Measurements from ENCODE around the gene URB1. TPM values are rescaled to one million over a fixed set of nuclear protein-coding genes. Genes with fewer than 3 reads are reported as not detected.
"Not testable (repeated sequence)": the region's sequence is repeated elsewhere in the genome, so short reads cannot be mapped to it uniquely, and the experiment has no call there.

Gene URB1
- polyA plus RNA-seq, 4 donors, result 10.2 to 13.8 (median 11.8) TPM

GRCh38 chr21:32372755-32373154 is 20.1 kb downstream of the URB1 start:
- no peak for DNase-seq (ENCODE audit: low read depth in 4 of 4, low spot score in 3 of 4)

GRCh38 chr21:32371913-32372314 is 20.9 kb downstream of the URB1 start:
- DNase-seq (ENCODE audit: low read depth in 4 of 4, low spot score in 3 of 4), result no peak

- no peak for DNase-seq (ENCODE audit: low read depth in 4 of 4, low spot score in 3 of 4)
These were observed 21.6 kb downstream of the URB1 start for GRCh38 chr21:32370998-32371766.

GRCh38 chr21:32368961-32369360 is 23.9 kb downstream of the URB1 start:
- not testable (repeated sequence) for DNase-seq (ENCODE audit: low read depth in 4 of 4, low spot score in 3 of 4)

- no peak for DNase-seq (ENCODE audit: low read depth in 4 of 4, low spot score in 3 of 4)
These were observed 24.4 kb downstream of the URB1 start for GRCh38 chr21:32368386-32368785.

GRCh38 chr21:32367158-32367557 is 25.7 kb downstream of the URB1 start:
- no peak for DNase-seq (ENCODE audit: low read depth in 4 of 4, low spot score in 3 of 4)

- no peak for DNase-seq (ENCODE audit: low read depth in 4 of 4, low spot score in 3 of 4)
These were observed 26.6 kb downstream of the URB1 start for GRCh38 chr21:32366191-32366590.

- DNase-seq (ENCODE audit: low read depth in 4 of 4, low spot score in 3 of 4), result no peak
These were observed 28.0 kb downstream of the URB1 start for GRCh38 chr21:32364796-32365195.

- no peak for DNase-seq (ENCODE audit: low read depth in 4 of 4, low spot score in 3 of 4)
These were observed 28.4 kb downstream of the URB1 start for GRCh38 chr21:32364387-32364786.

GRCh38 chr21:32360401-32360975 is 32.3 kb downstream of the URB1 start:
- DNase-seq (ENCODE audit: low read depth in 4 of 4, low spot score in 3 of 4), result no peak

- DNase-seq (ENCODE audit: low read depth in 4 of 4, low spot score in 3 of 4), result no peak
These were observed 33.0 kb downstream of the URB1 start for GRCh38 chr21:32359719-32360260.

GRCh38 chr21:32356874-32357395 is 35.9 kb downstream of the URB1 start:
- no peak for DNase-seq (ENCODE audit: low read depth in 4 of 4, low spot score in 3 of 4)

- DNase-seq (ENCODE audit: low read depth in 4 of 4, low spot score in 3 of 4), result no peak
These were observed 39.7 kb downstream of the URB1 start for GRCh38 chr21:32353002-32353711.

GRCh38 chr21:32352526-32352925 is 40.3 kb downstream of the URB1 start:
- DNase-seq (ENCODE audit: low read depth in 4 of 4, low spot score in 3 of 4), result no peak

GRCh38 chr21:32351428-32351827 is 41.4 kb downstream of the URB1 start:
- DNase-seq (ENCODE audit: low read depth in 4 of 4, low spot score in 3 of 4), result no peak

GRCh38 chr21:32350981-32351380 is 41.8 kb downstream of the URB1 start:
- no peak for DNase-seq (ENCODE audit: low read depth in 4 of 4, low spot score in 3 of 4)

- DNase-seq (ENCODE audit: low read depth in 4 of 4, low spot score in 3 of 4), result no peak
These were observed 42.4 kb downstream of the URB1 start for GRCh38 chr21:32350211-32350980.

- no peak for DNase-seq (ENCODE audit: low read depth in 4 of 4, low spot score in 3 of 4)
These were observed 43.4 kb downstream of the URB1 start for GRCh38 chr21:32349333-32349944.

- no peak for DNase-seq (ENCODE audit: low read depth in 4 of 4, low spot score in 3 of 4)
These were observed 44.0 kb downstream of the URB1 start for GRCh38 chr21:32348604-32349332.

Data from left renal pelvis (tissue), 4 donors.